Measurements from ENCODE around the gene CD34. TPM values are rescaled to one million over a fixed set of nuclear protein-coding genes. Genes with fewer than 3 reads are reported as not detected.

The CD34 gene
- total RNA-seq, 2 experiments from 2014 or later = not detected

GRCh38 chr1:207919523-207920170 is 8.7 kb upstream of the CD34 start:
- H3K9me2 ChIP-seq (ENCODE audit: insufficient read depth, low read length) = no peaks in the 10 kb centered on the region
- ChIA-PET POLR2A (no interaction called here), CTCF (ENCODE audit: unreplicated experiment) (no interaction called here)
- H3K36me3 ChIP-seq (ENCODE audit: insufficient read depth, low read length) = no peaks in the 10 kb centered on the region
- no peaks in the 10 kb centered on the region for H3K9me3 ChIP-seq (ENCODE audit: low read length)
- H3K4me3 ChIP-seq (ENCODE audit: low read depth, low read length, poor library complexity, severe bottlenecking) = no peak overlapping the region
- no TSS peak for BruUV-seq (replicated peaks)
- no peak overlapping the region for H2AFZ ChIP-seq (ENCODE audit: low read length)
- no peaks in the 10 kb centered on the region for H3K4me1 ChIP-seq (ENCODE audit: insufficient read depth, low read length, poor library complexity, severe bottlenecking)
- no peak for DNase-seq (ENCODE audit: low spot score)
- no peaks in the 10 kb centered on the region for H4K20me1 ChIP-seq (ENCODE audit: insufficient read depth, low read length)
- TF ChIP-seq EZH2phosphoT487 (IDR thresholded peaks at IDR 0.05; ENCODE audit: borderline replicate concordance, low read depth, low read length) (no peak), CTCF (conservative IDR thresholded peaks at IDR 0.05; ENCODE audit: low read length) (no peak)
- intact Hi-C loops (cut with micrococcal nuclease; ENCODE audit: unreplicated experiment) = no loop called here
- no peak overlapping the region for H3K4me2 ChIP-seq (ENCODE audit: low read length)
- H3K79me2 ChIP-seq (ENCODE audit: insufficient read depth, low read depth, low read length) = no peaks in the 10 kb centered on the region
- H3K27ac ChIP-seq (ENCODE audit: low read depth, low read length, poor library complexity, severe bottlenecking) = no peak overlapping the region

- Histone ChIP-seq H3K79me2 (ENCODE audit: insufficient read depth, low read depth, low read length) (no peaks in the 10 kb centered on the region), H3K27ac (ENCODE audit: low read depth, low read length, poor library complexity, severe bottlenecking) (no peak overlapping the region), H4K20me1 (ENCODE audit: insufficient read depth, low read length) (no peaks in the 10 kb centered on the region), H2AFZ (ENCODE audit: low read length) (no peak overlapping the region), H3K36me3 (ENCODE audit: insufficient read depth, low read length) (no peaks in the 10 kb centered on the region), H3K4me2 (ENCODE audit: low read length) (no peak overlapping the region), H3K9me2 (ENCODE audit: insufficient read depth, low read length) (no peaks in the 10 kb centered on the region), H3K4me3 (ENCODE audit: low read depth, low read length, poor library complexity, severe bottlenecking) (no peak overlapping the region), H3K9me3 (ENCODE audit: low read length) (no peaks in the 10 kb centered on the region), H3K4me1 (ENCODE audit: insufficient read depth, low read length, poor library complexity, severe bottlenecking) (no peaks in the 10 kb centered on the region)
- no peak for DNase-seq (ENCODE audit: low spot score)
- ChIA-PET POLR2A (no interaction called here), CTCF (ENCODE audit: unreplicated experiment) (no interaction called here)
- BruUV-seq (replicated peaks) = no TSS peak
- intact Hi-C loops (cut with micrococcal nuclease; ENCODE audit: unreplicated experiment) = no loop called here
- TF ChIP-seq EZH2phosphoT487 (IDR thresholded peaks at IDR 0.05; ENCODE audit: borderline replicate concordance, low read depth, low read length) (no peak), CTCF (conservative IDR thresholded peaks at IDR 0.05; ENCODE audit: low read length) (no peak)
These were observed 7.7 kb upstream of the CD34 start for GRCh38 chr1:207918581-207918980.

GRCh38 chr1:207918011-207918410 is 7.1 kb upstream of the CD34 start:
- Histone ChIP-seq H3K4me2 (ENCODE audit: low read length) (no peak overlapping the region), H3K4me3 (ENCODE audit: low read depth, low read length, poor library complexity, severe bottlenecking) (no peak overlapping the region), H4K20me1 (ENCODE audit: insufficient read depth, low read length) (no peaks in the 10 kb centered on the region), H3K4me1 (ENCODE audit: insufficient read depth, low read length, poor library complexity, severe bottlenecking) (no peaks in the 10 kb centered on the region), H3K36me3 (ENCODE audit: insufficient read depth, low read length) (no peaks in the 10 kb centered on the region), H2AFZ (ENCODE audit: low read length) (no peak overlapping the region), H3K9me2 (ENCODE audit: insufficient read depth, low read length) (no peaks in the 10 kb centered on the region), H3K79me2 (ENCODE audit: insufficient read depth, low read depth, low read length) (no peaks in the 10 kb centered on the region), H3K9me3 (ENCODE audit: low read length) (no peaks in the 10 kb centered on the region), H3K27ac (ENCODE audit: low read depth, low read length, poor library complexity, severe bottlenecking) (no peak overlapping the region)
- BruUV-seq (replicated peaks) = no TSS peak
- no peak for DNase-seq (ENCODE audit: low spot score)
- ChIA-PET CTCF (ENCODE audit: unreplicated experiment) (no interaction called here), POLR2A (no interaction called here)
- intact Hi-C loops (cut with micrococcal nuclease; ENCODE audit: unreplicated experiment) = no loop called here
- TF ChIP-seq CTCF (conservative IDR thresholded peaks at IDR 0.05; ENCODE audit: low read length) (no peak), EZH2phosphoT487 (IDR thresholded peaks at IDR 0.05; ENCODE audit: borderline replicate concordance, low read depth, low read length) (no peak)
